ENCODE results near the gene HEG1.
"Not testable (repeated sequence)": the region's sequence is repeated elsewhere in the genome, so short reads cannot be mapped to it uniquely, and the experiment has no call there.

Gene HEG1

GRCh38 chr3:125055913-125056745 lies at the start of gene HEG1:
Gene HEG1, minus strand, starts transcription at chr3:125055997. Its CDS starts 107 bp downstream, at chr3:125055890.
- peak; percentile 75 to 81 for DNase-seq

GRCh38 chr3:125105116-125105515 lies 49.3 kb upstream of the HEG1 start:
- no peak for DNase-seq

- DNase-seq = no peak
These were observed 48.8 kb upstream of the HEG1 start for GRCh38 chr3:125104639-125105038.

- no peak for DNase-seq
These were observed 47.6 kb upstream of the HEG1 start for GRCh38 chr3:125103406-125103805.

- DNase-seq = no peak
These were observed 46.7 kb upstream of the HEG1 start for GRCh38 chr3:125102470-125102869.

GRCh38 chr3:125098611-125099291 lies 43.0 kb upstream of the HEG1 start:
- DNase-seq = no peak

- DNase-seq = no peak
These were observed 34.9 kb upstream of the HEG1 start for GRCh38 chr3:125090649-125091048.

- DNase-seq = no peak
These were observed 32.1 kb upstream of the HEG1 start for GRCh38 chr3:125087768-125088391.

GRCh38 chr3:125085166-125085565 lies 29.4 kb upstream of the HEG1 start:
- DNase-seq = no peak

GRCh38 chr3:125083776-125084175 lies 28.0 kb upstream of the HEG1 start:
- no peak for DNase-seq

- DNase-seq = not testable (repeated sequence)
These were observed 26.5 kb upstream of the HEG1 start for GRCh38 chr3:125082339-125082738.

GRCh38 chr3:125080077-125080476 lies 24.3 kb upstream of the HEG1 start:
- no peak for DNase-seq

GRCh38 chr3:125079675-125080045 lies 23.9 kb upstream of the HEG1 start:
- DNase-seq = no peak

GRCh38 chr3:125078951-125079674 lies 23.3 kb upstream of the HEG1 start:
- no peak for DNase-seq

- DNase-seq = no peak
These were observed 22.1 kb upstream of the HEG1 start for GRCh38 chr3:125077864-125078263.

GRCh38 chr3:125076464-125076863 lies 20.7 kb upstream of the HEG1 start:
- DNase-seq = no peak

GRCh38 chr3:125075738-125076137 lies 19.9 kb upstream of the HEG1 start:
- no peak for DNase-seq

GRCh38 chr3:125073390-125073905 lies 17.7 kb upstream of the HEG1 start:
- no peak for DNase-seq

GRCh38 chr3:125072749-125073389 lies 17.1 kb upstream of the HEG1 start:
- no peak for DNase-seq

- no peak for DNase-seq
These were observed 16.5 kb upstream of the HEG1 start for GRCh38 chr3:125072301-125072700.

GRCh38 chr3:125069968-125070745 lies 14.4 kb upstream of the HEG1 start:
- DNase-seq = no peak

GRCh38 chr3:125069452-125069851 lies 13.7 kb upstream of the HEG1 start:
- DNase-seq = no peak
